ENCODE results near the gene GMNN. TPM values are rescaled to one million over a fixed set of nuclear protein-coding genes. Genes with fewer than 3 reads are reported as not detected.

The GMNN gene
- total and polyA plus RNA-seq, 2 experiments from 2014 or later, result 88.2 to 202 TPM

- TF ChIP-seq STAT1 (IDR thresholded peaks at IDR 0.05; ENCODE audit: unreplicated experiment) (no peak), POLR2AphosphoS5 (IDR thresholded peaks at IDR 0.05; ENCODE audit: low read depth) (no peak), CREB1 (CRISPR knock-in tag; IDR thresholded peaks at IDR 0.05; ENCODE audit: low read depth) (no peak), EZH2 (IDR thresholded peaks at IDR 0.05; ENCODE audit: low read depth, unreplicated experiment) (no peak), REST (IDR thresholded peaks at IDR 0.05; ENCODE audit: unreplicated experiment) (no peak), EZH2phosphoT487 (IDR thresholded peaks at IDR 0.05; ENCODE audit: unreplicated experiment) (no peak), NANOG (IDR thresholded peaks at IDR 0.05; ENCODE audit: borderline replicate concordance) (no peak), ZNF331 (CRISPR knock-in tag; IDR thresholded peaks at IDR 0.05; ENCODE audit: low read depth) (no peak), JUNB (IDR thresholded peaks at IDR 0.05; ENCODE audit: unreplicated experiment) (no peak), ETS1 (IDR thresholded peaks at IDR 0.05) (no peak)
These were observed 59.1 kb downstream of the GMNN start (continued) for GRCh38 chr6:24833711-24834386.

Other genes with a start within 250 kb of the GMNN start
- gene KIAA0319, start 128.7 kb upstream of the GMNN start, total RNA-seq (2014; rRNA removed; shearing (Covaris generic)), result 1.0 and 1.4 TPM in 2 replicates
- gene KIAA0319, start 128.7 kb upstream of the GMNN start, polyA plus RNA-seq (2016; fragmentation: Nextera tagmentation; extraction: Ambion mirVana), result 0.44 and 0.54 TPM in 2 replicates
- 47.8 and 64.5 TPM in 2 replicates for gene TDP2, start 108.0 kb upstream of the GMNN start, total RNA-seq (2014; rRNA removed; shearing (Covaris generic))
- 41.8 and 46.8 TPM in 2 replicates for gene TDP2, start 108.0 kb upstream of the GMNN start, polyA plus RNA-seq (2016; fragmentation: Nextera tagmentation; extraction: Ambion mirVana)
- gene ACOT13, start 107.9 kb upstream of the GMNN start, total RNA-seq (2014; rRNA removed; shearing (Covaris generic)), result 17.4 and 17.8 TPM in 2 replicates
- 175 and 190 TPM in 2 replicates for gene ACOT13, start 107.9 kb upstream of the GMNN start, polyA plus RNA-seq (2016; fragmentation: Nextera tagmentation; extraction: Ambion mirVana)
- 78.4 and 79.9 TPM in 2 replicates for gene C6orf62, start 55.8 kb upstream of the GMNN start, total RNA-seq (2014; rRNA removed; shearing (Covaris generic))
- 63.1 and 66.7 TPM in 2 replicates for gene C6orf62, start 55.8 kb upstream of the GMNN start, polyA plus RNA-seq (2016; fragmentation: Nextera tagmentation; extraction: Ambion mirVana)
- gene ARMH2, start 24.0 kb downstream of the GMNN start, total RNA-seq (2014; rRNA removed; shearing (Covaris generic)), result not detected in 2 replicates
- gene ARMH2, start 24.0 kb downstream of the GMNN start, polyA plus RNA-seq (2016; fragmentation: Nextera tagmentation; extraction: Ambion mirVana), result not detected in 2 replicates
- 22.5 TPM in 2 replicates for gene RIPOR2, start 161.0 kb downstream of the GMNN start, total RNA-seq (2014; rRNA removed; shearing (Covaris generic))
- 8.8 and 9.5 TPM in 2 replicates for gene RIPOR2, start 161.0 kb downstream of the GMNN start, polyA plus RNA-seq (2016; fragmentation: Nextera tagmentation; extraction: Ambion mirVana)